ENCODE data around the gene ADGRB2. TPM values are rescaled to one million over a fixed set of nuclear protein-coding genes. Genes with fewer than 3 reads are reported as not detected.

Gene ADGRB2
- polyA plus RNA-seq, 1 experiment: 9.2 TPM

- no peak for TF ChIP-seq CTCF (IDR thresholded peaks at IDR 0.05; ENCODE audit: insufficient read depth, low read depth, low read length)
- Histone ChIP-seq H3K36me3 (ENCODE audit: control insufficient read depth, insufficient read depth, low read length) (peaks cover 55% of the 10 kb centered on the region), H3K4me3 (ENCODE audit: low read depth, low read length) (no peak overlapping the region), H3K27me3 (ENCODE audit: control insufficient read depth, insufficient read depth, low read length) (no peaks in the 10 kb centered on the region)
- POLR2A ChIA-PET: no interaction called here
- CTCF ChIA-PET: interaction anchor here (1.1 to 2.7 kb wide), 6 partner anchors 9 to 77 kb away, joined by 3 to 8 read pairs (median 4); no protein-coding TSS in a partner anchor
- DNase-seq (ENCODE audit: low read depth): no peak
These were observed 78.3 kb downstream of the ADGRB2 start for GRCh38 chr1:31685795-31686194.

- Histone ChIP-seq H3K36me3 (ENCODE audit: control insufficient read depth, insufficient read depth, low read length) (peaks cover 62% of the 10 kb centered on the region), H3K4me3 (ENCODE audit: low read depth, low read length) (no peak overlapping the region), H3K27me3 (ENCODE audit: control insufficient read depth, insufficient read depth, low read length) (no peaks in the 10 kb centered on the region)
- peak; percentile 45 for TF ChIP-seq CTCF (IDR thresholded peaks at IDR 0.05; ENCODE audit: insufficient read depth, low read depth, low read length)
- CTCF ChIA-PET: interaction anchor here (1.0 to 1.5 kb wide), 2 partner anchors 9 to 21 kb away, joined by 3 read pairs; no protein-coding TSS in a partner anchor
- DNase-seq (ENCODE audit: low read depth): no peak
- POLR2A ChIA-PET: no interaction called here
These were observed 80.1 kb downstream of the ADGRB2 start for GRCh38 chr1:31683997-31684396.

- no peak overlapping the region for H3K4me3 ChIP-seq (ENCODE audit: low read depth, low read length)
- no peak for TF ChIP-seq CTCF (IDR thresholded peaks at IDR 0.05; ENCODE audit: insufficient read depth, low read depth, low read length)
- peaks cover 57% of the 10 kb centered on the region for H3K36me3 ChIP-seq (ENCODE audit: control insufficient read depth, insufficient read depth, low read length)
- POLR2A ChIA-PET: no interaction called here
- no peak for DNase-seq (ENCODE audit: low read depth)
- CTCF ChIA-PET: no interaction called here
- H3K27me3 ChIP-seq (ENCODE audit: control insufficient read depth, insufficient read depth, low read length): no peaks in the 10 kb centered on the region
These were observed 82.7 kb downstream of the ADGRB2 start for GRCh38 chr1:31681415-31681814.

- ChIA-PET POLR2A (no interaction called here), CTCF (interaction anchor here (1.1 to 1.5 kb wide), 2 partner anchors 11 to 20 kb away, joined by 3 to 8 read pairs; no protein-coding TSS in a partner anchor)
- no peak overlapping the region for H3K4me3 ChIP-seq (ENCODE audit: low read depth, low read length)
- H3K36me3 ChIP-seq (ENCODE audit: control insufficient read depth, insufficient read depth, low read length): peaks cover 50% of the 10 kb centered on the region
- no peak for TF ChIP-seq CTCF (IDR thresholded peaks at IDR 0.05; ENCODE audit: insufficient read depth, low read depth, low read length)
- DNase-seq (ENCODE audit: low read depth): no peak
- no peaks in the 10 kb centered on the region for H3K27me3 ChIP-seq (ENCODE audit: control insufficient read depth, insufficient read depth, low read length)
These were observed 84.4 kb downstream of the ADGRB2 start for GRCh38 chr1:31679676-31680230.

- DNase-seq (ENCODE audit: low read depth): no peak
- CTCF ChIA-PET: interaction anchor here (1.1 to 2.8 kb wide), 6 partner anchors 11 to 86 kb away, joined by 3 to 13 read pairs (median 4); no protein-coding TSS in a partner anchor
- Histone ChIP-seq H3K27me3 (ENCODE audit: control insufficient read depth, insufficient read depth, low read length) (no peaks in the 10 kb centered on the region), H3K36me3 (ENCODE audit: control insufficient read depth, insufficient read depth, low read length) (peaks cover 44% of the 10 kb centered on the region), H3K4me3 (ENCODE audit: low read depth, low read length) (no peak overlapping the region)
- no peak for TF ChIP-seq CTCF (IDR thresholded peaks at IDR 0.05; ENCODE audit: insufficient read depth, low read depth, low read length)
- POLR2A ChIA-PET: no interaction called here
These were observed 85.0 kb downstream of the ADGRB2 start for GRCh38 chr1:31679091-31679490.

Measured in BJ (cell line).